Fibroblast of lung (primary cell): ENCODE results near the gene SLC29A4. TPM values are rescaled to one million over a fixed set of nuclear protein-coding genes. Genes with fewer than 3 reads are reported as not detected.

Experiments used
- DNase-seq, 2 donors: peaks; one replicate each; pipeline versions ENCODE4 v3.0.0 to v3.0.0-alpha.2; 2010; ENCODE audit warnings: low read depth in 2 of 2
- H2AFZ ChIP-seq: 2 replicates; pipeline ENCODE4 v1.5.1; 2012; ENCODE audit warnings: low read length, control low read depth, inconsistent platforms
- H3K27ac ChIP-seq: 2 replicates; pipeline ENCODE4 v1.5.1; 2011; ENCODE audit warnings: low read length, control low read depth; ENCODE audit not compliant: insufficient read depth
- H3K27me3 ChIP-seq: 2 replicates; pipeline ENCODE4 v1.5.1; 2011; ENCODE audit warnings: mild to moderate bottlenecking, low read length; ENCODE audit not compliant: control insufficient read depth, insufficient read depth
- H3K36me3 ChIP-seq: 2 replicates; pipeline ENCODE4 v1.5.1; 2011; ENCODE audit warnings: low read length; ENCODE audit not compliant: control insufficient read depth, insufficient read depth
- H3K4me1 ChIP-seq: 2 replicates; pipeline ENCODE4 v1.5.1; 2011; ENCODE audit warnings: low read length; ENCODE audit not compliant: control insufficient read depth, insufficient read depth; ENCODE audit errors: extremely low read depth
- H3K4me2 ChIP-seq: 2 replicates; pipeline ENCODE4 v1.5.1; 2011; ENCODE audit warnings: low read length, control low read depth; ENCODE audit not compliant: insufficient read depth; ENCODE audit errors: extremely low read depth
- H3K4me3 ChIP-seq, 4 experiments: fragments of 200-600 bp in 1 of 4; sonication (generic) in 1 of 4; replicated peaks in 1 of 4; 2 replicates each; pipeline ENCODE4 v1.5.1; 2011 to 2016; ENCODE audit warnings: low read length in 4 of 4, low read depth in 3 of 4, mild to moderate bottlenecking in 3 of 4, control low read depth in 2 of 4, inconsistent platforms in 1 of 4, mixed read lengths in 1 of 4; ENCODE audit not compliant: insufficient read depth in 1 of 4; ENCODE audit errors: control extremely low read depth in 1 of 4
- H3K79me2 ChIP-seq: 2 replicates; pipeline ENCODE4 v1.5.1; 2012; ENCODE audit warnings: mild to moderate bottlenecking, low read length, inconsistent platforms; ENCODE audit not compliant: control insufficient read depth, insufficient read depth
- H3K9ac ChIP-seq: 2 replicates; pipeline ENCODE4 v1.5.1; 2011; ENCODE audit warnings: mild to moderate bottlenecking, low read length, control low read depth; ENCODE audit not compliant: insufficient read depth
- H3K9me3 ChIP-seq: 2 replicates; pipeline ENCODE4 v1.5.1; 2012; ENCODE audit warnings: low read depth, low read length; ENCODE audit not compliant: control insufficient read depth, insufficient read depth
- H4K20me1 ChIP-seq: 2 replicates; pipeline ENCODE4 v1.5.1; 2011; ENCODE audit warnings: low read length; ENCODE audit not compliant: control insufficient read depth, insufficient read depth; ENCODE audit errors: extremely low read depth
- EZH2 ChIP-seq: IDR thresholded peaks from 2 replicates; pipeline ENCODE4 v1.5.1; 2012; ENCODE audit warnings: low read length, control low read depth, mild to moderate bottlenecking; ENCODE audit errors: missing control alignments
- polyA plus RNA-seq, 2 donors: library from polyadenylated mRNA; depleted of rRNA in 1 of 2; stranded (reverse) in 1 of 2; unstranded in 1 of 2; fragments of >200 nt; gene quantifications; 2 replicates each; pipeline ENCODE4 v1.2.1, GENCODE V29; 2011 to 2012; ENCODE audit warnings: missing spikeins in 1 of 2
- total RNA-seq: library from RNA; depleted of rRNA; stranded (reverse); fragments of >200 nt; gene quantifications from 2 replicates; pipeline ENCODE4 v1.2.1, GENCODE V29; 2014
- TF ChIP-seq, protein P1 (sequence below), 2 donors: IDR thresholded peaks in 1 of 2; conservative IDR thresholded peaks in 1 of 2; 1 replicate in 1 of 2; 2 replicates in 1 of 2; pipeline ENCODE4 v1.5.1; 2011 to 2012; ENCODE audit warnings: low read length in 2 of 2, control low read depth in 1 of 2, inconsistent platforms in 1 of 2, low read depth in 1 of 2, mild to moderate bottlenecking in 1 of 2

SLC29A4 gene
- total and polyA plus RNA-seq, 2 donors (not counting 1 experiment from before 2014, with no cell fraction given) = 1.0 to 5.1 TPM

DNA sequence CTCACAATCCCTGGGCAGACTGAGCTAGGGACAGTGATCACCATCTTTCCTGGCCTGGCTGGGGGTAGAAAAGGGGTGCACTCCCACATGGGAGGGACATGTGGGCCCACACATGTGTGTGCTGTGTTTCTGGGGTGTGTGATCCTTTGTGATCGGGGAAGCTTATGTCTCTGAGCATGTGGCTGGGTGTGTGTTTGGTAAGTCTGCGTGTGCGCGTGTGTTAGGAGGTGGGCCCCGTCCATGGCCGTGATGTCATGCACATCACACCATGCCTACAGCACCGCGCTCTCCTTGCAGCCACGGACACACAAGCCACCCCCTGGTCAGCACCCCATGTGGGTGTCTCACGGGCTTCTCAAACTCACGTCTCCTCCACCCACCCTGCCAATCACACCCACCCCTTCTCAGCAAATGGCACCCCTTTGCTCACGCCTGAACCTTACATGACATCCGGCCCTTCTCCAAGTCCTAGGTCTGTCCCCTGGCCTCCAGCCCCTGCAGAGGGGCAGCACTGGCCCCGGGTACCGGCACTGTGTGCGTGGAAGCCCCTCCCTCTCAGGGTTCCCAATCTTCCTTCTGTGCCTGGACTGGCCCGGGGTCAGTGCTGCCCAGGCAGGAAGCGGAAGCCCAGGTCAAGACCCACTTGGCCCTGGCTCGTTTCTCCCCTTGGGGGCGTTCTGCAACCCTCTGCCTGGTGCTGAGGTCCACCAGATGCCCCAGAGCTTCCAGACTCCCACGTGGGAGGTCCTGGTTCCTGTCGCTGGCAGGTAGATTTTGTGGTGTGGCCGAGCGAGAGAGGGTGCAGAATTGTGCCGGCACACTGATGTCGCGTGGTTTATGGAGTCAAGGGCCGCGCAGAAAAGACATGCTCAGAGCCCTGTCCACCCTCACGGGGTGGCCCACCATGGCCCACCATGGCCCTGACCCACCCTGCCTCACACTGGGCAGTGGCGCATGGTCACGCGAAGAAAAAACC lies 12.6 kb downstream of the SLC29A4 start:
- H3K9ac ChIP-seq = no peak overlapping the region
- H3K79me2 ChIP-seq = no peaks in the 10 kb centered on the region
- DNase-seq = no peak
- no peak overlapping the region for H3K4me3 ChIP-seq
- no peaks in the 10 kb centered on the region for H3K36me3 ChIP-seq
- no peak overlapping the region for H3K27ac ChIP-seq
- H3K9me3 ChIP-seq = no peaks in the 10 kb centered on the region
- TF ChIP-seq, protein P1, sequence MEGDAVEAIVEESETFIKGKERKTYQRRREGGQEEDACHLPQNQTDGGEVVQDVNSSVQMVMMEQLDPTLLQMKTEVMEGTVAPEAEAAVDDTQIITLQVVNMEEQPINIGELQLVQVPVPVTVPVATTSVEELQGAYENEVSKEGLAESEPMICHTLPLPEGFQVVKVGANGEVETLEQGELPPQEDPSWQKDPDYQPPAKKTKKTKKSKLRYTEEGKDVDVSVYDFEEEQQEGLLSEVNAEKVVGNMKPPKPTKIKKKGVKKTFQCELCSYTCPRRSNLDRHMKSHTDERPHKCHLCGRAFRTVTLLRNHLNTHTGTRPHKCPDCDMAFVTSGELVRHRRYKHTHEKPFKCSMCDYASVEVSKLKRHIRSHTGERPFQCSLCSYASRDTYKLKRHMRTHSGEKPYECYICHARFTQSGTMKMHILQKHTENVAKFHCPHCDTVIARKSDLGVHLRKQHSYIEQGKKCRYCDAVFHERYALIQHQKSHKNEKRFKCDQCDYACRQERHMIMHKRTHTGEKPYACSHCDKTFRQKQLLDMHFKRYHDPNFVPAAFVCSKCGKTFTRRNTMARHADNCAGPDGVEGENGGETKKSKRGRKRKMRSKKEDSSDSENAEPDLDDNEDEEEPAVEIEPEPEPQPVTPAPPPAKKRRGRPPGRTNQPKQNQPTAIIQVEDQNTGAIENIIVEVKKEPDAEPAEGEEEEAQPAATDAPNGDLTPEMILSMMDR (conservative IDR thresholded peaks at IDR 0.05 in 1 of 2, IDR thresholded peaks at IDR 0.05 in 1 of 2; ENCODE audit: low read depth in 1 of 2, low read length in 2 of 2) = no peak
- TF ChIP-seq EZH2 = no peak
- no peak overlapping the region for H3K4me2 ChIP-seq
- H4K20me1 ChIP-seq = no peaks in the 10 kb centered on the region
- H3K4me1 ChIP-seq = no peaks in the 10 kb centered on the region
- H3K27me3 ChIP-seq = no peaks in the 10 kb centered on the region
- no peak overlapping the region for H2AFZ ChIP-seq

DNA sequence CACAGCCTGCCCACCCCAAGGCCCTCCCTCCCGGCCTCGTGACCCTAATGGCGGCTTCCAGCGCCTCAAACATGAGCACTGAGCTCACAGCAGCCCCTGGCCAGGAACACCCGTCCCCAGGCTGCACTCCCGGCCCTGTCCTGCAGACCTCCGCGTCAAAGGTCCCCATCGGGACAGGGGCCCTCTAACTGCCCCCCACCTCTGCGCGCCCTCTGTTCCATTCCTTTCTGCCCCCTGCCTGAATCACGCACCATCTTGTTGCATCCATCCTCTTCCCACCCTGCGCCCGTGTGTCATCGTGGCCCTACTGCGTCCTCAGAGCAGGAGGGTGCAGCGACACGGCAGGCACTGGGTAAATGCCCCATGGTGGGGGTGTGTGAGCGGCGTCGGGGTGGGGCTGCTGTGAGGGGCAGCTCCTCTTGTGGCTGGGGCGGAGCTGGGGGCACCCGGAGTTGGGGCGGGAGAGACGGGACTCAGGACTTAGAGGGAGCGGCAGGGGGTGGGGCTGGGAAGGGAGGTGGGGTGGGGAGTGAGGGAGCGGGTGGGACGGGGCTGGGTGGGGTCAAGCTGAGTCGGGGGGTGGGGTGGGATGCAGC lies 13.4 kb downstream of the SLC29A4 start:
- no peak overlapping the region for H3K4me3 ChIP-seq
- H4K20me1 ChIP-seq = no peaks in the 10 kb centered on the region
- no peak overlapping the region for H3K4me2 ChIP-seq
- no peak overlapping the region for H3K27ac ChIP-seq
- no peaks in the 10 kb centered on the region for H3K9me3 ChIP-seq
- no peaks in the 10 kb centered on the region for H3K27me3 ChIP-seq
- DNase-seq = no peak
- TF ChIP-seq, protein P1 (conservative IDR thresholded peaks at IDR 0.05 in 1 of 2, IDR thresholded peaks at IDR 0.05 in 1 of 2; ENCODE audit: low read depth in 1 of 2, low read length in 2 of 2) = no peak
- TF ChIP-seq EZH2 = no peak
- H3K79me2 ChIP-seq = no peaks in the 10 kb centered on the region
- H3K9ac ChIP-seq = no peak overlapping the region
- no peaks in the 10 kb centered on the region for H3K36me3 ChIP-seq
- no peak overlapping the region for H2AFZ ChIP-seq
- no peaks in the 10 kb centered on the region for H3K4me1 ChIP-seq

DNA sequence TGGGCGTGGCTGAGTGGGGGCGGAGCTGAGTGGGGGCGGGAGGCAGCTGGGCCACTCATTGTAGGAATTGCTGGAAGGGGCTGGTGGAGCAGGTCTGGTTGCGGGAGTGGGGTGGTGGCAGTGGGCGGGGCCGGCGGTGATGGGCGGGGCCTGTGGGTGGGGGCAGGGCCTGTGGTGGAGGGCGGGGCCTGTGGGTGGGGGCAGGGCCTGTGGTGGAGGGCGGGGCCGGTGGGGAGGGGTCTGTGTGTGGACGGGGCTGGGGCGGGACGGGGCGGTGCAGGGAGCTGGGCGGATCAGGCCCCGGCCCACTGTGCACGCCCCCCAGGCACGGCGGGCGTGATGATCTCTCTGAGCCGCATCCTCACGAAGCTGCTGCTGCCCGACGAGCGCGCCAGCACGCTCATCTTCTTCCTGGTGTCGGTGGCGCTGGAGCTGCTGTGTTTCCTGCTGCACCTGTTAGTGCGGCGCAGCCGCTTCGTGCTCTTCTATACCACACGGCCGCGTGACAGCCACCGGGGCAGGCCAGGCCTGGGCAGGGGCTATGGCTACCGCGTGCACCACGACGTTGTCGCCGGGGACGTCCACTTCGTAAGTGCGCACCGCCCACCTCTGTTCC lies 14.0 kb downstream of the SLC29A4 start:
- H3K4me1 ChIP-seq = no peaks in the 10 kb centered on the region
- no peaks in the 10 kb centered on the region for H3K36me3 ChIP-seq
- no peaks in the 10 kb centered on the region for H3K27me3 ChIP-seq
- H3K9me3 ChIP-seq = no peaks in the 10 kb centered on the region
- TF ChIP-seq, protein P1 (conservative IDR thresholded peaks at IDR 0.05 in 1 of 2, IDR thresholded peaks at IDR 0.05 in 1 of 2; ENCODE audit: low read depth in 1 of 2, low read length in 2 of 2) = no peak
- no peak for TF ChIP-seq EZH2
- no peak for DNase-seq
- no peak overlapping the region for H3K9ac ChIP-seq
- H3K27ac ChIP-seq = no peak overlapping the region
- no peak overlapping the region for H3K4me3 ChIP-seq
- H3K4me2 ChIP-seq = no peak overlapping the region
- H3K79me2 ChIP-seq = no peaks in the 10 kb centered on the region
- H4K20me1 ChIP-seq = no peaks in the 10 kb centered on the region
- no peak overlapping the region for H2AFZ ChIP-seq
